Measurements from ENCODE around the gene KCNT1.

The KCNT1 gene

GRCh38 chr9:135804581-135805421 is 102.8 kb downstream of the KCNT1 start:
- DNase-seq = no peak

DNA sequence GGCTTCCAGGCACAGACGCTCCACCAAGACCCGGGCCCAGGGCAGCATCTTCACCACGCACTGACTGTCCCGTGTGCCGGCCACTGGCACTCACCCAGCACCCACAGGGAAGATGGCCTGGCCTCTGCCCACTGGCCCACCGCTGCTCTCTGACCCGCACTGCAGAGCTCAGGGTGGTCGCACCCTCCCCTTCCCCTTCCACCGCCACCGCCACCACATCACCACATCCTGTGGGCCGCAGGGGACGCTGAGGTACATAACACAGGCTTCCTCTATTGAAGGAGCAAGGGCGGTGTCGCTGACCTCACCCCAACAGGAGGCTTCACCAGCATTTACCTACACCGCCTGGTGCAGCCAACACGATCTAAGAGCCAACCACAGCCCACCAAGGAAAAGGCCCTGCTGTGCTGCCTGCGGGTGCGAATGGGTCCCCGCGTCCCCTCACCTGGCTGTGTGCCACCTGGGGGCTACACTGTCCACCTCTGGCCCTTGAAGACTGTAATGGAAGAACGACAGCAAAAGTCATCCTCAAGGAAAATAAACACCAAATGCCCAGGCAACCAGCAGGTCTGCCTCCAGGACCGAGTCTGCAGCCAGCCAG is 103.5 kb downstream of the KCNT1 start:
- DNase-seq = no peak

- DNase-seq = no peak
These were observed 107.2 kb downstream of the KCNT1 start for GRCh38 chr9:135809166-135809565.

- no peak for DNase-seq
These were observed 109.0 kb downstream of the KCNT1 start for GRCh38 chr9:135810806-135811575.

GRCh38 chr9:135811801-135812200 is 109.8 kb downstream of the KCNT1 start:
- DNase-seq = no peak

GRCh38 chr9:135812961-135813360 is 111.0 kb downstream of the KCNT1 start:
- no peak for DNase-seq

GRCh38 chr9:135813671-135814290 is 111.8 kb downstream of the KCNT1 start:
- DNase-seq = no peak

GRCh38 chr9:135814421-135815095 is 112.6 kb downstream of the KCNT1 start:
- DNase-seq = no peak

GRCh38 chr9:135815413-135815812 is 113.4 kb downstream of the KCNT1 start:
- DNase-seq = no peak

- no peak for DNase-seq
These were observed 114.1 kb downstream of the KCNT1 start for GRCh38 chr9:135815830-135816650.

DNA sequence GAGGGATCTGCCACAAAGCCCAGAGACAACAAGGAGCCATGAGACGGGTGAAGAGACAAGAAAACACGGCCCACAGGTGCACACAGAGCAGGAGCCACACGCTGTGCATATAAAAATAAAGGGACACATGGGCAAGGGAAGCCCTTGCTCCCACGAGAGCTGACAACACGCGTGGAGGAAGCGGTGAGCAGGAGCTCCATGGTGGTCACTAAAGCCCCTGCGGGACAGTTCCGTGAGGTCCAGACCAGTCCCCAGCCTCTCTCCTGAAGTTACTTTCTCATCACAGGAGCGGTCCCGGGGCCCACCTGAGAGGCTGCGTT is 114.6 kb downstream of the KCNT1 start:
- DNase-seq = no peak

GRCh38 chr9:135817951-135818717 is 116.1 kb downstream of the KCNT1 start:
- no peak for DNase-seq

GRCh38 chr9:135818718-135819475 is 116.9 kb downstream of the KCNT1 start:
- DNase-seq = no peak

GRCh38 chr9:135819905-135820304 is 117.9 kb downstream of the KCNT1 start:
- DNase-seq = no peak

DNA sequence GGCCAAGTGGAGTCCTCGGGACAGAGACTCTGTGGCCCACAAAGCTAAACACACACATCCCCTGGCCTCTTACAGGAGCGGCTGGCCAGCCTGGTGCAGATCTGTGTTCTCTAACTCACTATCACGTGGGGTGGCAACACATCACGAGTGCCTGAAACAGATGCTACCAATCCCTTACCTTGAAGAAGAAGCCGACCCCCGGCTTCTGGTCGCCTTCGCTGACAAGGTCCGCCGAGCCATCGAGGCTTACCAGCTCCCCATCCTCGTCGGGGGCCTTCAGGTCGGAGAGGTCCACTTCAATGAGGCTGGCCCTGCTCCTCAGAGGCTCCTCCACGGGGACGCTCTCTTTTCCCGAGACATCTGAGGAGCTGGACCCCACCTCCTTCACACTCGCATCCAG is 118.7 kb downstream of the KCNT1 start:
- DNase-seq = peak; percentile 3

DNA sequence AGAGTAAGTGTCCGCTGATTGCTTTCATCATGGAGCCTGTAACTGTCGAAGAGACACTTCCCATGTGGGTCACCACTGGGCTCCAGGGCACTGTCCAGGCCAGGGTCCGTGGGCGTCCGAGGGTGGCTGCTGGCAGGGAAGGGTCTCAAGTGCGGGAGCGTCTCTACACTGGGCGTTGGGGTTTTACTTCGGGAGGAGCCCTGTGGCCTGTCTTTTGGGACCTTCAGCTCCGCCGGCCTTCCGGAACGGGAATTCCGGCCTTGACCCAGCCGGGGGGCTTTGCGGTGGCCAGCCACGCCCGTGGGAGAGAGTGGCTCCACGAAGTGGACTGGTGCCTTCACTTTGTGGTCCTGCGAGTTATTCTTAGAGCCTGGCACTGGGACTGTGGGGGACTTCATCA is 119.1 kb downstream of the KCNT1 start:
- peak; percentile 4 for DNase-seq

DNA sequence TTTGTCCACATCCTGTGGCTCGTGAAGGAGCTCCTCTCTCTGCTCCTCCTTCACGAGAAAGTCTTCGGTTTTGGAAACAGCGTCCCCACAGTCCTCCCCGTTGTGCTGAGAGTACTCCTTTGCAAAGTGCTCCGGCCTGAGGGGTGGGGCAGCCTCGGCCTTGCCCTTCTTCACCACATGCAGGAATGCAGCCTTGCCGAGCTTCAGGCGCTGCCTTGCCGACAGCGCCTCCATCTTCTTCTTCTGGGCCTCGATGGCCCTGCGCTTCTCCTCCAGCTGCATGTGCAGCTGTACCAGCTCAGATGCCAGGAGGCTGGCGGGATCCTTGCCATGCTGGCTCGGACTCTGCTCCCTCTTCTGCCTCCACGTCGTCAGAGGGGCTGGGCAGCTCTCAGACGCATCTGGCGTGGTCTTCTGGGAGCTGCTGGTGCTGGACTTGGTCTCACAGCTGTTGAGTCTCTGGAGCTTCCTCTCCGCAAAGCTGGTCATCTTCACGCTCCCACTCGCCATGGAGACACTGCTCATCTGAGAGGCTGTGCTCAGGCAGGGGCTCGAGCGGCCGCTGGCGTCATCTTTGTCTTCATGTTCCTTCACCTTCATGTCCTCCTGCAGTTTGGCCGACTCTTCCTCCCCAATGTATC is 119.9 kb downstream of the KCNT1 start:
- peak; percentile 4 for DNase-seq

GRCh38 chr9:135822374-135822755 is 120.4 kb downstream of the KCNT1 start:
- no peak for DNase-seq

DNA sequence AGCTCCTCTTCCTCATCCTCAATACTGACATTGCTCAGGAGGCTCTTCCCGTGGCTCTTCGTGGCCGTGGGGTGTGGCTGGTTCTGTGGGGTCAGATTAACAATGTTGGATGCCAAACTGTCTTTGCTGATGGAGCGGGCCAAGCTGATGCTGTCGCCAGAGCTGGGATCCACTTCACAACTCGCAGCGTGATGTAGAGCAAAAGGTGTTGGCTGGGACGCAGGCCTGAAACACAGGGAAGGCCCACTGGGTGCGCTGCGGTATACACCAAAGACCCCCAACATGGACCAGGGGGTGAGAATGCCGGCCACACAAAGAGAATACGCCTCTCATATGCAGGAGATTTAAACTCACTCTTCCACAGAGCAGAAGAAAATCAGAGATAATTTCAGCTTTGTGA is 121.1 kb downstream of the KCNT1 start:
- DNase-seq = no peak
